Endothelial cell of umbilical vein (primary cell): ENCODE results near the gene TNFRSF14. TPM values are rescaled to one million over a fixed set of nuclear protein-coding genes. Genes with fewer than 3 reads are reported as not detected.

ENCODE experiments used
- BruUV-seq: library from RNA; stranded (reverse); fragments of 400-500 nt; replicated peaks from 2 replicates; lab custom pipeline; 2021; lab: Mats Ljungman, UMichigan
- CTCF ChIA-PET: fragments of 300-600, 350-600 bp; sonication (Branson Sonifier 250); formaldehyde crosslinking; loops from one replicate; lab custom pipeline; 2021; ENCODE audit warnings: antibody characterized with exemption, inconsistent platforms; lab: Charles Lee
- POLR2A ChIA-PET: fragments of 300-600, 350-600 bp; sonication (Branson Sonifier 250); formaldehyde crosslinking; loops from one replicate; lab custom pipeline; 2021; ENCODE audit warnings: antibody characterized with exemption, inconsistent platforms; lab: Charles Lee
- DNase-seq: peaks from one replicate; pipeline ENCODE4 v3.0.0-alpha.2; 2011; ENCODE audit warnings: low read depth, low spot score
- FAIRE-seq: peaks from 2 replicates; lab custom pipeline; 2011; peaks lifted over from hg19 to GRCh38; lab: Jason Lieb, UNC
- H2AFZ ChIP-seq: 2 replicates; pipeline ENCODE4 v1.6.0; 2012; ENCODE audit warnings: low read depth, low read length, control low read depth, inconsistent platforms
- H3K27ac ChIP-seq: 2 replicates; pipeline ENCODE4 v1.5.1; 2011; ENCODE audit warnings: low read depth, mild to moderate bottlenecking, control low read depth, low read length, moderate library complexity; ENCODE audit not compliant: insufficient read depth
- H3K27me3 ChIP-seq, 2 experiments: 2 replicates each; pipeline versions ENCODE4 v1.6.0 to v1.6.1; 2011; ENCODE audit warnings: low read length in 2 of 2, mixed read lengths in 1 of 2; ENCODE audit not compliant: control insufficient read depth in 2 of 2, insufficient read depth in 2 of 2
- H3K36me3 ChIP-seq, 2 experiments: 2 replicates in 1 of 2; 3 replicates in 1 of 2; pipeline ENCODE4 v1.5.1; 2011; ENCODE audit warnings: low read length in 2 of 2, mild to moderate bottlenecking in 1 of 2, moderate library complexity in 1 of 2; ENCODE audit not compliant: control insufficient read depth in 2 of 2, insufficient read depth in 2 of 2; ENCODE audit errors: extremely low read depth in 1 of 2
- H3K4me1 ChIP-seq: 3 replicates; pipeline ENCODE4 v1.5.1; 2011; ENCODE audit warnings: mild to moderate bottlenecking, low read length; ENCODE audit not compliant: control insufficient read depth, insufficient read depth; ENCODE audit errors: extremely low read depth
- H3K4me2 ChIP-seq: 2 replicates; pipeline ENCODE4 v1.6.1; 2011; ENCODE audit warnings: low read length, control low read depth, mixed read lengths; ENCODE audit not compliant: insufficient read depth
- H3K4me3 ChIP-seq, 3 experiments: fragments of 200-600 bp in 1 of 3; sonication (generic), shearing (Covaris generic) in 1 of 3; replicated peaks in 1 of 3; 2 replicates each; pipeline ENCODE4 v1.5.1; 2011 to 2016; ENCODE audit warnings: control low read depth in 3 of 3, low read length in 3 of 3, mild to moderate bottlenecking in 2 of 3, inconsistent platforms in 1 of 3, low read depth in 1 of 3, moderate library complexity in 1 of 3; ENCODE audit not compliant: insufficient read depth in 1 of 3
- H3K79me2 ChIP-seq: 2 replicates; pipeline ENCODE4 v1.6.0; 2012; ENCODE audit warnings: low read length, inconsistent platforms; ENCODE audit not compliant: control insufficient read depth, insufficient read depth
- H3K9ac ChIP-seq: replicated peaks from 2 replicates; pipeline ENCODE3; 2011; ENCODE audit warnings: low read length, control low read depth; ENCODE audit not compliant: insufficient read depth; ENCODE audit errors: extremely low read depth
- H3K9me1 ChIP-seq: replicated peaks from 3 replicates; pipeline ENCODE4 v1.6.0; 2011; ENCODE audit warnings: mild to moderate bottlenecking, low read length; ENCODE audit not compliant: control insufficient read depth, insufficient read depth; ENCODE audit errors: extremely low read depth
- H3K9me3 ChIP-seq: replicated peaks from 2 replicates; pipeline ENCODE4 v1.5.1; 2012; ENCODE audit warnings: low read length, inconsistent platforms; ENCODE audit not compliant: control insufficient read depth, insufficient read depth
- H4K20me1 ChIP-seq: replicated peaks from 2 replicates; pipeline ENCODE3; 2011; ENCODE audit warnings: mild to moderate bottlenecking, low read length; ENCODE audit not compliant: control insufficient read depth, insufficient read depth; ENCODE audit errors: extremely low read depth
- EZH2 ChIP-seq: IDR thresholded peaks from 2 replicates; pipeline ENCODE4 v1.6.1; 2012; ENCODE audit warnings: borderline replicate concordance, low read depth, mild to moderate bottlenecking, moderate library complexity, low read length, inconsistent platforms; ENCODE audit not compliant: severe bottlenecking
- FOS ChIP-seq: IDR thresholded peaks from 2 replicates; pipeline ENCODE4 v1.6.1; 2011; ENCODE audit warnings: mild to moderate bottlenecking, low read length, moderate library complexity, borderline replicate concordance; ENCODE audit not compliant: insufficient read depth
- GATA2 ChIP-seq: IDR thresholded peaks from 2 replicates; pipeline ENCODE4 v1.7.0; 2011; ENCODE audit warnings: low read depth, mild to moderate bottlenecking, moderate library complexity, mixed read lengths, low read length; ENCODE audit not compliant: insufficient read length, insufficient read depth
- JUN ChIP-seq: IDR thresholded peaks from 2 replicates; pipeline ENCODE4 v1.6.1; 2011; ENCODE audit warnings: borderline replicate concordance, low read depth; ENCODE audit not compliant: insufficient read length, insufficient read depth
- MYC ChIP-seq: IDR thresholded peaks from one replicate; pipeline ENCODE4 v1.6.1; 2011; ENCODE audit warnings: mild to moderate bottlenecking, low read depth, low read length
- POLR2A ChIP-seq: IDR thresholded peaks from 2 replicates; pipeline ENCODE4 v1.6.1; 2012; ENCODE audit warnings: low read depth, mild to moderate bottlenecking, control low read depth, low read length
- POLR2AphosphoS5 ChIP-seq: IDR thresholded peaks from 2 replicates; pipeline ENCODE4 v1.6.1; 2012; ENCODE audit warnings: low read depth, mild to moderate bottlenecking, control low read depth, low read length, moderate library complexity; ENCODE audit not compliant: insufficient read depth
- dilution Hi-C: fragments of 300-500 bp; cut with MboI; formaldehyde crosslinking; loops from one replicate; pipeline ENCODE4 v1.15.0; 2019; ENCODE audit warnings: low sequenced_read_pairs; ENCODE audit not compliant: extremely low pct_ligation_motif_present
- intact Hi-C: fragments of 100-400 bp; cut with micrococcal nuclease; formaldehyde crosslinking; loops from one replicate; pipeline ENCODE4 v1.10.0; 2022
- polyA plus RNA-seq, 4 experiments: library from polyadenylated mRNA; depleted of rRNA in 3 of 4; stranded (reverse) in 3 of 4; unstranded in 1 of 4; fragments of >200 nt; gene quantifications; 2 replicates each; pipeline versions ENCODE4 v1.2.1 to v1.2.3, GENCODE V29; 2011 to 2012; ENCODE audit warnings: missing spikeins in 1 of 4
- total RNA-seq: library from RNA; stranded (reverse); gene quantifications from 2 replicates; pipeline ENCODE4 v1.2.3, GENCODE V29; 2021
- TF ChIP-seq, protein P1 (sequence below), 2 donors: IDR thresholded peaks; 1 replicate in 1 of 2; 2 replicates in 1 of 2; pipeline ENCODE4 v1.5.1; 2011; ENCODE audit warnings: low read length in 2 of 2, mild to moderate bottlenecking in 2 of 2, moderate library complexity in 2 of 2, control low read depth in 1 of 2, inconsistent platforms in 1 of 2, low read depth in 1 of 2; ENCODE audit not compliant: insufficient read depth in 1 of 2; ENCODE audit errors: extremely low read depth in 1 of 2
- TF ChIP-seq, protein P2 (sequence below): IDR thresholded peaks from 2 replicates; pipeline ENCODE4 v1.6.1; 2011; ENCODE audit not compliant: insufficient read depth, insufficient read length

TNFRSF14 gene
- total and polyA plus RNA-seq, 2 donors (not counting 3 experiments of a cell fraction or from before 2014, with no cell fraction given): 40.9 to 49.4 TPM

DNA sequence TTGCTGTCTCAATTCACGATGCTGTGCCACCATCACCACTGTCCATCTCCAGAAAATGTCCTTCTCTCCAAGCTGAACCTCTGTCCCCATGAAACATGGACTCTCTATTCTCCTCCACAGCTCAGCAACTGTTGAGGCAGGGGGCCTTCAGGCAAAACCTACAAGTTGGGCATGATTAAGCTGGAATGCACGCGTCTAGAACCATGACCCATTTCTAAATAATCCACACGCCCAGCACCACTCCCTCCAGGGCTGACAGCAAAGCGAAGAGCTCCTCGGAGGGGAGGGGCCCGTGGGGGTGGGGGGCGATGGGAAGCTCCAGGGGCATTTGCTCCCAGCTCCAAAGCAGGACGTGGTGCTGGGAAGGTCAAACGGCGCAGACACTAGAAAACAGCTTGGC lies 22.8 kb upstream of the TNFRSF14 start:
- ChIA-PET POLR2A (no interaction called here), CTCF (interaction anchor here (0.9 to 1.5 kb wide), 3 partner anchors 9 to 119 kb away, joined by 3 to 5 read pairs (median 3); no protein-coding TSS in a partner anchor)
- Histone ChIP-seq H3K4me3 (no peak overlapping the region), H4K20me1 (no peaks in the 10 kb centered on the region), H3K4me1 (no peaks in the 10 kb centered on the region), H3K79me2 (no peaks in the 10 kb centered on the region), H2AFZ (no peak overlapping the region), H3K9me3 (no peaks in the 10 kb centered on the region), H3K27ac (no peak overlapping the region), H3K9ac (no peak overlapping the region), H3K9me1 (no peaks in the 10 kb centered on the region), H3K36me3 (no peaks in the 10 kb centered on the region), H3K4me2 (no peak overlapping the region), H3K27me3 (peaks cover 16 to 17% of the 10 kb centered on the region in 2 experiments)
- dilution Hi-C loops: no loop called here
- FAIRE-seq: no peak
- no peak for TF ChIP-seq FOS
- no peak for TF ChIP-seq POLR2AphosphoS5
- TF ChIP-seq GATA2: no peak
- TF ChIP-seq POLR2A: no peak
- no peak for TF ChIP-seq EZH2
- TF ChIP-seq, protein P1, sequence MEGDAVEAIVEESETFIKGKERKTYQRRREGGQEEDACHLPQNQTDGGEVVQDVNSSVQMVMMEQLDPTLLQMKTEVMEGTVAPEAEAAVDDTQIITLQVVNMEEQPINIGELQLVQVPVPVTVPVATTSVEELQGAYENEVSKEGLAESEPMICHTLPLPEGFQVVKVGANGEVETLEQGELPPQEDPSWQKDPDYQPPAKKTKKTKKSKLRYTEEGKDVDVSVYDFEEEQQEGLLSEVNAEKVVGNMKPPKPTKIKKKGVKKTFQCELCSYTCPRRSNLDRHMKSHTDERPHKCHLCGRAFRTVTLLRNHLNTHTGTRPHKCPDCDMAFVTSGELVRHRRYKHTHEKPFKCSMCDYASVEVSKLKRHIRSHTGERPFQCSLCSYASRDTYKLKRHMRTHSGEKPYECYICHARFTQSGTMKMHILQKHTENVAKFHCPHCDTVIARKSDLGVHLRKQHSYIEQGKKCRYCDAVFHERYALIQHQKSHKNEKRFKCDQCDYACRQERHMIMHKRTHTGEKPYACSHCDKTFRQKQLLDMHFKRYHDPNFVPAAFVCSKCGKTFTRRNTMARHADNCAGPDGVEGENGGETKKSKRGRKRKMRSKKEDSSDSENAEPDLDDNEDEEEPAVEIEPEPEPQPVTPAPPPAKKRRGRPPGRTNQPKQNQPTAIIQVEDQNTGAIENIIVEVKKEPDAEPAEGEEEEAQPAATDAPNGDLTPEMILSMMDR (IDR thresholded peaks at IDR 0.05; ENCODE audit: extremely low read depth in 1 of 2, insufficient read depth in 1 of 2, low read depth in 1 of 2, low read length in 2 of 2): no peak
- TF ChIP-seq, protein P2, sequence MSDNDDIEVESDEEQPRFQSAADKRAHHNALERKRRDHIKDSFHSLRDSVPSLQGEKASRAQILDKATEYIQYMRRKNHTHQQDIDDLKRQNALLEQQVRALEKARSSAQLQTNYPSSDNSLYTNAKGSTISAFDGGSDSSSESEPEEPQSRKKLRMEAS: no peak
- TF ChIP-seq MYC: no peak
- TF ChIP-seq JUN: no peak
- BruUV-seq: no TSS peak
- intact Hi-C loops: no loop called here
- DNase-seq: no peak
